ENCODE results near the gene UTP20.
"Not testable (repeated sequence)": the region's sequence is repeated elsewhere in the genome, so short reads cannot be mapped to it uniquely, and the experiment has no call there.

Gene UTP20

DNA sequence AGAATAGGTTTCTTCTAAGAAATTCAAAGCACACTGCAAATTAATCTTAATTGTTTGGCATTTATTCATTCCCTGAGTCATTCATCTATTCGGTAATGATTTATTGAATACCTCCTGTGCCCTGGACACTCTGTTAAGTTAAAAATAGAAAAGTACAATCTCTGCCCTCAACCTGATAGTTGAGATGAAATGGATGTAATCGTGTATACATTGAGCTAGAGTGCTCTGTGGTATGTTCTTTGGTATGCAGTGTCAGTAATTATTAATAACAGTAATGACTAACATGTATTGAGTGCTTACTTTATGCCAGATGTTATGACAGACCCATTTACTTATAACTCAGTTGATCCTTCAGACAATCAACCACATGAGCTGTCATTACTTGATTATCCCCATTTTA, 47.6 kb downstream of the UTP20 start:
- no peak for DNase-seq

DNA sequence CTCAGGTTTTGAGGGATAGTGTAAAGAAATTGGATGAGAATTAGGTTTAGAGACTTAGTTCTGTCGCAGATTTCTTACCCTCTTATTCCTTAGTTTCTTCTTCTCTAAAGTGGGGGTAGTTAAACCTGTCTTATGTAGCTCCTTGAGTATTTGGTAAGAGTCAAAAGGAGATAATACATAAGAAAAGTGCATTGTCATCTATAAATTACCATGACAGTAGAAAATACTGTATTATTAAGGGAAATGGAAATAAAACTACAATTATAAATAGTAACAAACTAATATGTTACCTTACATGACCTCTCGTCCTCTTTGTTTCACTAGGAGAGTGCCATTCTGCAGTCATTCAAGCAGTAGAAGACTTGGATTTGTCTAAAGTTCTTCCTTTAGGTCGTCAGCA, 49.0 kb downstream of the UTP20 start:
- DNase-seq: no peak

DNA sequence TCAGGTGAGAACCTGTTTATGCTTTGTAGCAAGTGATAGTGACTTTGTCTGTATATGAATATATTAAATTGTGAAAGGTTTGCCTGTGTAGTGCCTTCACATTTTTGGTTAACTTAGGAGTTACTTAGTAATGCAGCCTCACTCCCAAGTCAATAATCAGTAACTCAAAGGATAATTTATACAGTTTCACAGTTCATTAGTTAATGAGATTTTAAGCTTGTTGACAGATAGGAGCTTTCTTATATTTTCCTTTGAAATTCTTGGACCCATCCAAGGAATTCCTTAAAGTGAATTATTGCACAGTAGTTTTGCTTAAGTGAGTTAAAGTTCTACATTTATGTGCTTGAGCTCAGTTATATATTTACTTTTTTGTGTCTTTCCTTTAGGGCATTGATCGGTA, 50.7 kb downstream of the UTP20 start:
- DNase-seq: no peak

DNA sequence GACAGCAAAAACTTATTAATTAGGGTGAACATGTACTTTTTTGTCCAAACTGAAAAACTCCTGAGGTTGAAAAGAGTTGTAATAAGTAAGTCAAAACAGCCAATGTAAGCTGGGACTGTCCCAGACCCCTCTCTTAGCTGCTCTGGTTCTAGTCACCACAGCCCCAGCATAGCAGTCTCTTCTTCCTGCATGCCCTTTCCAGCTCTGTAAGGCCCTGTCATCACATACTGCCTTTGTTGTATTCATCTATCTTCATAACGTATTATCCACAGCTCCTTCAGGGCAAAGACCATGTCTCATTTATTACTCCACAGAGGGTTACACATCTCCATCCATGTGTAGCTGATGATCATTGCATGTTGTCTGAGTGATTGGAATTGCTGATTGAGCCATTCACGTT, 56.5 kb downstream of the UTP20 start:
- DNase-seq: no peak

DNA sequence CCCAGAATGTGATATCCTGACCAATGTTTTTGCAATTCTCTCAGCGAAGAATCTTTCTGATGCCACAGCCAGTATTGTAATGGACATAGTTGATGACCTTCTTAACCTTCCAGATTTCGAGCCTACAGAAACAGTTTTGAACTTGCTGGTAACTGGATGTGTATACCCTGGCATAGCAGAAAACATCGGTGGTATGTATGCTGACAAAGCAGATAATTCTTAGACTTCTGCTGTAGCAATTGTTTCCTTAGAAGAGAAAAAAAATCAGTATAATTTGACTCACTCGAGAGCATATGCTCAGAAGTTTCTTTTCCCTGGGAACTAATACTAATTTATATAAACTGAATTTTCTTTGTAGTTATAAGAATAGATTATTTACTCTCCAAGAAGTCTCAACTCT, 58.2 kb downstream of the UTP20 start:
- no peak for DNase-seq

DNA sequence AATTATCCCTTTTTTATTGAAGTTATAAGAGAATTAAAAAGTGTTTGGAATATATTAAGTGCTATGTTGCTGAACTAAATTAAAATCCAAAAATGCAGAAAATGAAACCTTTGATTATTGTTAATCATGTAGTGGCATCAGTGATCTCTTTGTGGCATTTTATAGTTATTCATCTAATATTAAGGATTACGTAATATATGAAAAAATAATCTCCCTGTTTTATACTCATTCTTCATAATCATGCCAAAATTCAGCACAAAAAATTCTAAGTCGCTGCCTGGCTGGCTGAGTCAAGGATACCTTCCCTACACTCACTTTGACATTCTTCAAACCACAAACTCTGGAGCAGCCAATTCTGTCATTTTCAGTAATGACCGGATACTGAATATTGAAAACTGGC, 64.0 kb downstream of the UTP20 start:
- no peak for DNase-seq

DNA sequence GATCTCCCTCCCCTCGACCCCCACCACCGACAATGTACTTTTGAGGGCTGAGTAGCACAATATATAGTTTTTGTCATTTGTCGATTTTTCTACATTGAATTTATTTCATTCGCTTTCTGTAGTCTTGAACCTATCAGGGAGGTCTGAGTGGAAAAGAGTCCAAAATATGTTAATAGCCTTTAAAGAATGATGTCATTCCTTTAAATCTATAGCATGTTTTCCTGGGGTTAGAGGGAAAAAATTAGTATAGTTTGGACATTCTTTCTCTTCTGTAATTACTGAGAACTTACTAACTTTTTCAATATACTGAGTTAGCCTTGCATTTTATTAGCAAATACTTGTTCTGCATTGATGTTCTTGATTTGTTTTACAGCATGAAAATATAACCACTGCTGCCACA, 71.8 kb downstream of the UTP20 start:
- DNase-seq: no peak

DNA sequence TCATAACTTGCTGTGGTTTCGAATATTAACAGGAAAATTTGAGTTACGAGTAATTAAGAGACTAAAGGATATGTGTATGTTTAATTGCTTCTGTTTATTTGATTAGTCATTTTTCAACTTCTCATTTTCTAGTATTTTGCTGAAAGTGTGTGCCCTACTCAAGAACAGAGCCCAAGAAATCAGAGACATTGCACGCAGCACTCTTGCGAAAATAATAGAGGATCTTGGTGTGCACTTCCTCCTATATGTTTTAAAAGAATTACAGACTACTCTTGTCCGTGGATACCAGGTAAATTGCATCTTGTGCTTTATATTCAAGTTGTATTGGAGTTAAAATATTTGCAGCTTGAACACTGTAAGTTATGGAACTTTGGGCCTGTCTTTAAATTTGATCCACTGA, 76.9 kb downstream of the UTP20 start:
- no peak for DNase-seq

DNA sequence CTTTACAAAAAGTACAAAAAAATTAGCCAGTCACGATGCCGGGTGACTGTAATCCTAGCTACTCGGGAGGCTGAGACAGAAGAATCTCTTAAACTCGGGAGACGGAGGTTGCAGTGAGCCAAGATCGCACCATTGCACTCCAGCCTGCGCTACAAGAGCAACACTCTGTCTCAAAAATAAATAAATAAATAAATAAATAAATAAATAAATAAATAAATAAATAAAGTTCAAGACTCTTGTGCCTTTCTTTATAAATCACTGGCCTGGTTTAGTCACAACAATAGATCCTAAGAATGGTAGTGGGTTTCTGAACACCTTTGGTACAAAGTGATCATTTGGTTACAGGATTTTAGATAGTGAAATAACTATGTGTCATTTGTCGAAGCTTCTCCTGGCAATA, 81.5 kb downstream of the UTP20 start:
- no peak for DNase-seq

DNA sequence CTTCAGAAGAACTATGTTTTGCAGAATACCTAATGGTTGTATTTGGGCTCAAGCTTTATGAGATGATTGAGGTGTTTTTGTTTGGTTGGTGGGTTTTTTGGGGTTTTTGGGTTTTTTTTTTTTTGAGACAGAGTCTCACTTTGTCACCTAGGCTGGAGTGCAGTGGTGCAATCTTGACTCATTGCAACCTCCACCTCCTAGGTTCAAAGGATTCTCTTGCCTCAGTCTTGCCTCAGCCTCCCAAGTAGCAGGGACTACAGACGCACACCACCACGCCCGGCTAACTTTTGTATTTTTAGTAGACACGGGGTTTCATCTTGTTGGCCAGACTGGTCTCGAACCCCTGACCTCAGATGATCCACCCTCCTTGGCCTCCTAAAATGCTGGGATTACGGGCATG, 88.1 kb downstream of the UTP20 start:
- DNase-seq: no peak

DNA sequence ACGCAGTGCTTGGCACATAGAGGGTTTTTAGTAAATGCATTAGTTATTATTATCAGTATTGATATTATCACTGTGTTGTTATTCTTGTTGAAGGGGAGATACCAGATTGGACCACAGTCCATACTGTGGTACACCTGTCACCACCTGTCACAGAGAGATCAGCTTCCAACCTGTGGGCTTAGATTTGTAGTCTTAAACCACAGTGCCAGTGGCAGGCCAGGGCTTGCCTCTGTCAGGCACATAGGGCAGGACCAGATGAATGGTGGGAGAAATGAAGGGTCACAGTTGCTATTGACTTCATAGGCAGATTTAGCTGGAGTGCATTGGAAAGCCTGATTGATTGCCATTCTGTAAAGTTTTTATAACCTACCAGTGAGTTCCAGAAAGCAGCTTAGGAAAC, 92.5 kb downstream of the UTP20 start:
- DNase-seq: no peak

DNA sequence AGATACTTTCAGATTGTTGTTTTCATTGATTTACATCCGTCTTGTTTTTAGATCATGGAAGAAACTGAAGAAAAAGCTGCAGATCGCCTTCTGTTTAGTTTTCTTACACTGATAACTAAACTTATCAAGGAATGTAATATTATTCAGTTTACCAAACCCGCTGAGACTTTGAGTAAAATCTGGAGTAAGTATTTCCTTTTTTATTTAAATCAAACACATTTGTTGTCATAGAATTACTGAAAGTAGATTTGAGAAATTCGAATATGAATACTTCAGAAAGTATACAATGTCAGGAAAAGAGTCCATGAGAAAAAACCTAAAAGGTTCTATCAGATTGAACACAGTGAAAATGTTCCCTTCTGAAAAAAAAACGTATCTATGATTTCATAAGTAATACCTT, 95.7 kb downstream of the UTP20 start:
- DNase-seq: no peak

DNA sequence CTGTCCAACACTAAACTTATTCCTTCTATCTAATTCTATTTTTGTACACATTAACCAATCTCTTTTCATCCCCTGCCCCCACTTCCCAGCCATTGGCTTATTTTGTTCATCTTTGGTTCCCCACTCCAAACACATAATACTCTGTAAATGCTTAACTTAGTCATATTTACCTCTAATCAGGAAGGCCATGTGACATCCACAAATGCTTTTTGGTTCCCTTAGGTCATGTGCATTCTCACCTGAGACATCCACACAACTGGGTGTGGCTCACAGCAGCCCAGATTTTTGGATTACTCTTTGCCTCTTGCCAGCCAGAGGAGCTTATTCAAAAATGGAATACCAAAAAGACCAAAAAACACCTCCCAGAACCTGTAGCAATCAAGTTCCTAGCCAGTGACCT, 99.2 kb downstream of the UTP20 start:
- no peak for DNase-seq

DNA sequence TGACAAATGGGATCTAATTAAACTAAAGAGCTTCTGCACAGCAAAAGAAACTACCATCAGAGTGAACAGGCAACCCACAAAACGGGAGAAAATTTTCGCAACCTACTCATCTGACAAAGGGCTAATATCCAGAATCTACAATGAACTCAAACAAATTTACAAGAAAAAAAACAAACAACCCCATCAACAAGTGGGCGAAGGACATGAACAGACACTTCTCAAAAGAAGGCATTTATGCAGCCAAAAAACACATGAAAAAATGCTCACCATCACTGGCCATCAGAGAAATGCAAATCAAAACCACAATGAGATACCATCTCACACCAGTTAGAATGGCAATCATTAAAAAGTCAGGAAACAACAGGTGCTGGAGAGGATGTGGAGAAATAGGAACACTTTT, 111.3 kb downstream of the UTP20 start:
- not testable (repeated sequence) for DNase-seq

DNA sequence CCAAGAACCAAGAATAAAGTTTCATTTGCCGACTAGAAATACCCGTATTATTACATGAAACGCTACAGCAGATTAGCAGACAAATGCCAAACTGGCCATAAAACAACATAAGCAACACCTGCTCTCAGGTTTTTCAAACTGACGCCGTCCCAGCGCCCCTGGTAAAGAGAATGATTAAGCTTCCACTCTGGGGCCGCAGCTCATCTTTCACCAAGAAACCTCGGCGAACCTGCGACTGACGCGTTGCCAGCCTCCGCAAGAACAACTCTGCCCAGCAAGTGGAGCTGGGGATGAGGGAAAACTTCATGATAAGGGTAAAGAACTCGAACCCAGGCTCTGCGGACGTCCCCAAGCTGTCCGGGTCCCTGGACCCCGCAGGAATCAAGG, 127.1 kb downstream of the UTP20 start:
- DNase-seq: no peak

DNA sequence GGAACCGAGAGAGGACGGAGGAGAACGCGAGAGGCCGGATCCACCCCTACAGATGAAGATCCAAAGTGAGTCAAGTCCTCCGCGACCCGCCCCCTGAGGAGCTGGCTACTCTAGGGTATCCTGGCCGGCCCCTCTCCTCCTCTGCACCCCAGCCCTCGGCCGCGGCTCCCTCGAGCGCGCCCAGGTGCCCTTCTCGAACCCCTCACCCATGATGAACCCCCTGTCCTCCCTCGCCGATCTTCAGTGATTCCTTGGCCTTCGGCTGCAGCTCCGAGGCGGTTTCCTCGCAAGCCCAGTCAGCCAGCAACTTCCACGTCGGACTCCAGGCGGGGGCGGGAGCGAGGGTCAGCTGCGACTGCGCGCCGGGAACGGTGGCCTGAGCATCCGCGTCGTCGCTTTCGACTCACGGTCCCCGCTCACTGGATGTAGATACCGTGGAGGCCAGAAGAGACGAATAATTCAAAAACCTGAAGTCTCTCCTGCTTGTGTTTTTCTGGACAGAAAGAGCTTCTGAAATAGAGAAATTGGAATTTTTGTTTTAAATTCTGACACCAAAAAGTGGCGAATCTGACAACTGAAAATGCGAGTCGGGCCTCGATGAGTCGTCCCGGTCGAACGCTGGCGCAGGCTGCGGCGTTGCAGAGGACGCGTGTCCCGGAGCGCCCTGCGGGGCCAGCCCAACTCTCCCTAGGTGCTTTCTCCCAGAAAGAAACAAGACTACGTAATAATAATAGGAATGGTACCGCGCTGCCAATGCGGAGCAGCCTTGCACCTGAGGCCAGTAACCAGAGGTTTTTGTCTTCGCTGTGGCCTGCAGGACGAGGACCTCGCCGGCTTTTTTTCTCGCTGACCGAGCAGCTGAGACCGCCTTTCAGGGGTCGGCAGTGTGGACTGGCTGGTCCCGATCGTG, 127.8 kb downstream of the UTP20 start, which contains the start of gene ARL1:
TSS of gene ARL1 (minus strand) at position 337 of the 910 bp plus-strand sequence. CDS start at position 210, 127 bp downstream.
- peak; percentile 90 to 94 for DNase-seq

DNA sequence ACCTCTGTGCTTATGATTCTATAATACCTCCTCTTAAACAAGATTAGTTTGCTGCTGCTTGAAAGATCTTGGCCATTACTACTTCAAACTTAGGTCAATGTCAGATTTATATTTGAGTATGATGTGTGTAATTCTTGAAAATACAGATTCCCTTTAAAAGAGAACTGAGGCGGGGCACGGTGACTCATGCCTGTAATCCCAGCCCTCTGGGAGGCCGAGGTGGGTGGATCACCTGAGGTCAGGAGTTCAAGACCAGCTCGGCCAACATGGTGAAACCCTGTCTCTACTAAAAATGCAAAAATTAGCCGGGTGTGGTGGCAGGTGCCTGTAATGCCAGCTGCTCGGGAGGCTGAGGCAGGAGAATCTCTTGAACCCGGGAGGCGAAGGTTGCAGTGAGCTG, 130.3 kb downstream of the UTP20 start:
- not testable (repeated sequence) for DNase-seq

DNA sequence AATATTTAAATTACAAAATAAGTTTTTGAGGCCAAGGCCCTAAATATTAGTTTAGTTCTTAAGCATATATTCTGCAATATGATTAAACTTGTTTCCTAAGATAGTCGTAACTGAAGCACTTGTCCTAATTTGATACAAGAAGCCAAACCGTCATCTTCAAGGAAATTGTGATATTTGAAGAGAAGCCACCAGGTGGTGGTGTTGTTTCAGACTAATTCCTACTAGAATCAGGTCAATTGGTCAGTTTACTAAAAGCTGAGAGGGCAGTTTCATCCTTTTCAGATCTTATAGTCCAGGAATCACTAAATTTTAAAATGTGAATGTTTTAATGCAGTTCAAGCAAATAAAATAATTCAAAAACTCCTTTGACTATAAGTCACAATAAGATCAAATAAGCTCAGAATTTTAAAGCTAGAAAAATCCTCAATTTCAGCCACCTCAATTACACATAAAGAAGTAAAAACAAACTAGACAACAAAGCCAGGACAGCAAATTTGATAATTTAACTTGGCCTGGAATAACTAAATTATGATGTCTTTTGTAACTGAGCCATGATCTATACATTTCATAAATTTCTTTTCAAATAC, 134.7 kb downstream of the UTP20 start:
- DNase-seq: peak; percentile 16 to 67

DNA sequence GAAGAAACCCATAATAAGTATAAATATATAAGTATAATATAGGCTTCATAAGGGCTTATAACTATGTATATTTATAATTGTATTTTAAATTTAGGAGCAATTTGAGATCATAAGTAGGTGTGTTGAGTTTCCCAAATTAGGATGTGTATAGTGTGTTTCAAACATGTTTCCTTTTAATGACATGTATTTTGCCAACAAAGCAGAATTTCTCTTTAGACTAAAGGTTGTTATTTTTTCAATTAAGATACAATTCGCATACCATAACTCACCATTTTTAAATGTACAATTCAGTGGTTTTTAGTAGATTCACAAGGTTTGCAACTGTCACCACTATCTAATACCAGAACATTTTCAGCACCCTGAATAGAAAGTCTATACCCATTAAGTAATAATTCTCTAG, 135.3 kb downstream of the UTP20 start:
- DNase-seq: no peak

DNA sequence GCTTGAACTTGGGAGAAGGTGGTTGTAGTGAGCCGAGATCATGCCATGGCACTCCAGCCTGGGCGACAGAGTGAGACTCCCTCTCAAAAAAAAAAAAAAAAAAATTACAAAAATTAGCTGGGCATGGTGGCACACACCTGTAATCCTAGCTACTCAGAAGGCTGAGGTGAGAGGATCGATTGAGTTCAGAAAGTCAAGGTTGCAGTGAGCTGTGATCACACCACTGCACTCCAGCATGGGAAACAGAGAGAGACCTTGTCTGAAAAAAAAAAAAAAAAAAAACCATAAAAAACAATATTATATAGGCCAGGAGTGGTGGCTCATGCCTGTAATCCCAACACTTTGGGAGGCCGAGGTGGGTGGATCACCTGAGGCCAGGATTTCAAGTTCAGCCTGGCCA, 142.2 kb downstream of the UTP20 start:
- not testable (repeated sequence) for DNase-seq

DNA sequence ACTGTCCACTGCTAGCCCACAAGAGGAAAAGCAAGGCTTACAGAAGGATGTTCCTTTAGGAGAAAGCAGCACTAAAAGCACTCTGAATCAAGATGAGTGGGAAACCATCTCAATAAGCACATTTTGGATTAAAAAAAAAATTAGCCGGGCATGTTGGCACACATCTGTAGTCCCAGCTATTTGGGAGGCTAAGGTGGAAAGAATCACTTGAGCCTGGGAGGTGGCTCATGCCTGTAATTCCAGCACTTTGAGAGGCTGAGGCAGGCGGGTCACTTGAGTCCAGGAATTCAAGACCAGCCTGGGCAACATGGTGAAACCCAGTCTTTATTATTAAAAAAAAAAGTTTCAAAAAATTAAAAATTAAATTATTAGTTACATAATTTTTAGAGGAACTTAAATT, 144.7 kb downstream of the UTP20 start:
- no peak for DNase-seq

DNA sequence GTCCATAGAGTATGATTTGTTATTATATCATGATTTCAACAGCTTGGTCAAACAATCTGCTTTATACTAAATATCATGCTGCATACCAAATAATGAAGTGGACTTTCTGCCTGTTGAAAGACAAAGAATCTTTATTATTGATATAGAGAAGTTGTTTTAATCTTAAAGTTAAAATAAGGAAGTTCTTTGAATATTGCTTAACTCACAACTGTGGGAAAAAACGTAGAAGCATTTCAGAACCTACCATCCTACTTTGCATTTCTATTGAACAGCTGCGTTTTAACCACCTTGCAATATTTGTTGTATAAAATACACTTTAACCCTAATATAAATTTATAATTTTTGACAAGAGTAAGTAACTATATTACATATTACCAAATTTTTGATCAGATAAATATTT, 150.6 kb downstream of the UTP20 start:
- DNase-seq: no peak

DNA sequence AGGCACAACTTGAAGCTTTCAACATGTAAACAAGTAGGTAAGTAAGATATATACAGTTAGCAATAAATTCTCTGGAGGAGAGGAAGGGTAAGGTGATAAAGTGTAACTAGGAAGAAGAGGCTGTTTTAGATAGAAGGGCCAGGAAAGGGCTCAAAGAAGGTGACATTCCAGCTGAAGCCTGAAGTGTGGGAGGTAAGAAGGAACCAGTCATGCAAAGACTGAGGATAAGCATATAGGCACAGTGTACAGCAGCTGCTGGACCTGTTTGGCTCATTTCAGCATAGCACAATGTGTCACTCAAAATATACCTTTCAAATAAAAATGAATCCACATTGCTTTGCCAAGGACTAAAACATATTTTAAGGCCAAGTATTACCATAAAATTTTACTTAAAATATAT, 156.2 kb downstream of the UTP20 start:
- DNase-seq: no peak
